Measurements from ENCODE around the gene CAPN10.

Gene CAPN10

DNA sequence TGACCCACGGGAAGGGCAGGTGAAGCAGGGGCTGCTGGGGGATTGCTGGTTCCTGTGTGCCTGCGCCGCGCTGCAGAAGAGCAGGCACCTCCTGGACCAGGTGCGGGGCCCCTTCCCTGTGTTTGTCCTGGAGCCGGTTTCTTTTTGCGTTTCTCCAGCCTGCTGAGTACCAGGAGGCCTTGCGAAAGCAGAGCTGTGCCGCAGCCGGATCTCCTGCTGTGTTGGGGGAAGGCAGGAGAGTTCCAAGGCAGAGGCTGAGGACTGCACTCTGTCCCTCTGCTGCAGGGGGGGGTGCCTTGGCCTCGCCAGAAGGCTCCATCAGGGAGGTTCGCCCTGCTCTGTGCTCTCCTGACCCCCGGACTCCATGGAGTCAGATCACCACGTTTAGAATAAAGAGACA lies 2.8 kb downstream of the CAPN10 start:
- DNase-seq (ENCODE audit: low spot score): no peak

DNA sequence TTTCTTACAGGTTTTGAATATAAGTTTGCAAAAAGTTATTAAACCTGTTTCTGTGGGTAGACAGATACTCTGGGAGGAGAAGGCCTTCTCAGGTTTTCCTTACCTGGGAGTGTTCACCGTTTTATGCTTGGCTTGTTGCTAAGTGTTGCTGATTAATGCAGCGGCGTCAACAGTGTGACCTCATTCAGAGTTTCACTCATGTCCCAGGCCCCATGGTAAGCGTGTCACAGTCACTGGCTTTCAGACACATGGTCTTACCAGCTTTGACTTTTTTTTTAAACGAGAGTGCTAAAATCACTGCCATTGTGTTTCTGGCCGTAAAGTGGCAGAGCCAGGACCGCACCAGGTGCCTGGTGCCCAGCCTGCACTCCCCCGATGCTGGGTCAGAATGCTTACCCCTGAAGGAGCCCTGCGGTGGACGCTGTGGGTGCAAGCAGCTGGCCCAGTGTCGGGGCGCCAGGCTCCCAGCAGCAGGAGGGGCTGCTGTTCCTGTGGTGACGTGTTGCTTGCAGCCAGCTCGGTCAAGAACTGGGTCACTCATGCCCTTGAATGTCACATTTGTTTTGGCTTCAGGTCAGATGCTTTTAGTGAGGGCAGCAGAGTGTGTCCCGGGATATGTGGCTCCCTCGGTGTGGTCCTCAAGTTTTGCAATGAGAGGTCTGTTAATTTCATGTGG lies 3.5 kb downstream of the CAPN10 start:
- no peak for DNase-seq (ENCODE audit: low spot score)

DNA sequence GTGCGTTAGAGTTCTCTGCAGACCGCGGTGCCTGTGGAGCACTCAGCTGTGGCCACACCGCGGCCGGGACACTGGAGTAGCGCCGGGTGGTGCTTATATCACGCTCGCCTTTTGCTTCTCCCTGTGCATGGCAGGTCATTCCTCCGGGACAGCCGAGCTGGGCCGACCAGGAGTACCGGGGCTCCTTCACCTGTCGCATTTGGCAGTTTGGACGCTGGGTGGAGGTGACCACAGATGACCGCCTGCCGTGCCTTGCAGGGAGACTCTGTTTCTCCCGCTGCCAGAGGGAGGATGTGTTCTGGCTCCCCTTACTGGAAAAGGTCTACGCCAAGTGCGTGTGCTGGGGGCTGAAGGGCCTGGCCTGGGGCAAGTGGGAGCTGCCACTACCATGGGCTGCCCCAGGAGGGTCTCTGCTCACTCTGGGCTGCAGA lies 4.2 kb downstream of the CAPN10 start:
- DNase-seq (ENCODE audit: low spot score): no peak

DNA sequence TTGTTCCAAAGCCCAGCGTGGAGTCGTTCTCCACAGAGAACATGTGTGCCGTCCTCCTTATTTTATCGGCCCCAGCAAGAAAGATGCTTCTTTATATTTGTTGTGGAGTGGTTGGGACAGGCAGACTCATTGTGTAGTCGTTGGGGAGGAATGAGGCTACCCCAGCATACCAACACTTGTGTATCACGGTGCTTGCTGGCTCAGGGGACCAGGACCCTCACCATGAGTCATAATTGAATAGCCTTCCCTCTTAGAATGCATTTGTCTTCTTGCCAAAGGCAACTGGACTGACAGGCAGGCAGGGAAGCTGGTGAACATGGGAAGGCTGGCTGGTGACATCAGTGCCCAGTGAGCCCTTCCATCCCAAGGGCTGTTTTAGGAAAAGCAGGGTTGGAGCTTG lies 4.7 kb downstream of the CAPN10 start:
- DNase-seq (ENCODE audit: low spot score): no peak

DNA sequence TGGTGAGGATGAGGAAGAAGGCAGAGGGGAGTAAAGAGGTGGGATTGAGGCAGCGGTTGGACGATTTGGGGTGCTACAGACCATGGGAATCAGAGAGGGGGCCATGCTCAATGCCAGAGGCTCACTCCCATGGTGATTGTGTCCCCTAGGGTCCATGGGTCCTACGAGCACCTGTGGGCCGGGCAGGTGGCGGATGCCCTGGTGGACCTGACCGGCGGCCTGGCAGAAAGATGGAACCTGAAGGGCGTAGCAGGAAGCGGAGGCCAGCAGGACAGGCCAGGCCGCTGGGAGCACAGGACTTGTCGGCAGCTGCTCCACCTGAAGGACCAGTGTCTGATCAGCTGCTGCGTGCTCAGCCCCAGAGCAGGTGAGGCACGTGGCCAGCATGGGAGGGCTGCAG lies 5.2 kb downstream of the CAPN10 start:
- DNase-seq (ENCODE audit: low spot score): no peak

DNA sequence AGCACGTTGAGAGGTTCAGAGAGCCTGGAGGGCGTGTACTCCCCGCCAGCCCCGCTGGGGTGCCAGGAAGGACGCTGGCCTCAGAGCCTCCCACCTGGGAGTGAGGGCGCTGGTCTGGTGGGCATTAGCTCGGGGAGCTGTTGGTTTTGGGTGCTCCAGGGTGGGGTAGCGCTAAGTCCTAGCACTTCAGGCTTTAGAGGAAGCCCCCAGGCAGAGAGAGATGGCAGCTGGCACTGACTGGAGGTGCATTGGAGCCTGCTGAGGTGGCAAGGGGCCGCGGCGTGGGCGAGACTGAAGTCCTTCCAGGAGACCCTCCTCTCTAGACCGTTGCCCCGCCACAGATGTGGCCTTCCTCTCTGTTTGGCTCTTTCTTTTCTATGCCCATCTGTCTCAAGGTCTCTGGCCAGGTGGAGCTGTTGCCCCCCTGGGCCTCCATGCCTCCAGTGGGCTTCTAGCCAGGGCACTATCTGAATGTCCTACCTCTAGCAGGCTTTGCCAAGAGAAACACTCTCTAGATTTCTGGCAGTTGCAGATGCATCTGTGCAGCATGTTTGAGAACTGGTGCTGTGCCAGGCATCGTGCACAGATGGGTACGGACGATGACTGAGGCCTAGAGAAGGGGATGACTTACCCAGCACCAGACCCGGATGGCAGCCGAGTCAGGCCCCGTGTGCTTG lies 6.6 kb downstream of the CAPN10 start:
- DNase-seq (ENCODE audit: low spot score): no peak

DNA sequence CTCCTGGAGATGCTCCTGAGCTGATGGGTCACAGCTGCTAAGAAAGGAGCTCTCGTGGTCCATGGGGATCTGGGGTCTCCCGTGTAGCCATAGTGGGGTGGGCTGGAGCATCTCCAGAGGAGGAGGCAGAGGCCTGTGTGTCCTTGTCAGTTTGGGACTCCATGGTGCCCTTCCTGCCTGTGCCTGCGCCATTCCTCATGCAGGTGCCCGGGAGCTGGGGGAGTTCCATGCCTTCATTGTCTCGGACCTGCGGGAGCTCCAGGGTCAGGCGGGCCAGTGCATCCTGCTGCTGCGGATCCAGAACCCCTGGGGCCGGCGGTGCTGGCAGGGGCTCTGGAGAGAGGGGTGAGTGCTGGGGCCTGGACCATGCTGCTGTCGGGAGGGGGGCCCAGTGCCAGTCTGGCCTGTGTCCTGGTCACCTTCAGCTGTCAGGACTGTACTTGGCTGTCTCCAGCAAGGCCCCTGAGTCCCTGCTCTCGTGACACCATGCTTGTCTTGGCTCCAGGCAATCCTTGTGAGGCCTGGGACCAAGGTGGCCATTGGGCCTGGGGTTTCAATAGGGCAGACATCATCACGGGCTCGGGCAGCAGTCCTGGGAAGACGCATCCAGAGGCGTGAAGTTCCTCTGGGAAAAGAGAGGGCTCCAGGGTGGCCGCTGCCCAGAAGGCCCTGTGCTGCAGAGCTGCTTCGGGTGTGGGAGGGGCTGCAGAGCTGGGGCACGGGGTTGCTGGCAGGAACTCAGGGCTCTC lies 7.3 kb downstream of the CAPN10 start:
- DNase-seq (ENCODE audit: low spot score): no peak

DNA sequence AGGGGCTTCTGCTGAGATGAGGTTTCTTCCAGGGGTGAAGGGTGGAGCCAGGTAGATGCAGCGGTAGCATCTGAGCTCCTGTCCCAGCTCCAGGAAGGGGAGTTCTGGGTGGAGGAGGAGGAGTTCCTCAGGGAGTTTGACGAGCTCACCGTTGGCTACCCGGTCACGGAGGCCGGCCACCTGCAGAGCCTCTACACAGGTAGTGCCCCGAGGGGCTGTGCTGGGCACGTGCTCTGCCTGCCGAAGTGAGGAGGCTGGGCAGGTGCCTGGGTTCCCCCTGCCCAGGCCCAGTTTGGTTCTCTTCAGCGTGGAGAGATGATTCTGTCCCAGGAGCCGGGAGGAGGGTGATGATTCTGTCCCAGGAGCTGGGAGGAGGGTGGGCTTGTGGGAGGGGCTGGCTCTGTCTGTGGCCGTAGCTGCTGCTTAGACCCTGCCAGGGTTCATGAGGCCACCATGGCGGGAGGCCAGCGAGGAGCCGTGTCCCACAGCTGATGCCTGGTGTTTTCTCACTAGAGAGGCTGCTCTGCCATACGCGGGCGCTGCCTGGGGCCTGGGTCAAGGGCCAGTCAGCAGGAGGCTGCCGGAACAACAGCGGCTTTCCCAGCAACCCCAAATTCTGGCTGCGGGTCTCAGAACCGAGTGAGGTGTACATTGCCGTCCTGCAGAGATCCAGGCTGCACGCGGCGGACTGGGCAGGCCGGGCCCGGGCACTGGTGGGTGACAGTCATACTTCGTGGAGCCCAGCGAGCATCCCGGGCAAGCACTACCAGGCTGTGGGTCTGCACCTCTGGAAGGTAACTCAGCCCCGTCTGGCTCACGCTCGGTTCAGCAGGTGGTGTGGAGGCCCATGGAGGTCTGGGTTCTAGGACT lies 8.2 kb downstream of the CAPN10 start:
- DNase-seq (ENCODE audit: low spot score): no peak

DNA sequence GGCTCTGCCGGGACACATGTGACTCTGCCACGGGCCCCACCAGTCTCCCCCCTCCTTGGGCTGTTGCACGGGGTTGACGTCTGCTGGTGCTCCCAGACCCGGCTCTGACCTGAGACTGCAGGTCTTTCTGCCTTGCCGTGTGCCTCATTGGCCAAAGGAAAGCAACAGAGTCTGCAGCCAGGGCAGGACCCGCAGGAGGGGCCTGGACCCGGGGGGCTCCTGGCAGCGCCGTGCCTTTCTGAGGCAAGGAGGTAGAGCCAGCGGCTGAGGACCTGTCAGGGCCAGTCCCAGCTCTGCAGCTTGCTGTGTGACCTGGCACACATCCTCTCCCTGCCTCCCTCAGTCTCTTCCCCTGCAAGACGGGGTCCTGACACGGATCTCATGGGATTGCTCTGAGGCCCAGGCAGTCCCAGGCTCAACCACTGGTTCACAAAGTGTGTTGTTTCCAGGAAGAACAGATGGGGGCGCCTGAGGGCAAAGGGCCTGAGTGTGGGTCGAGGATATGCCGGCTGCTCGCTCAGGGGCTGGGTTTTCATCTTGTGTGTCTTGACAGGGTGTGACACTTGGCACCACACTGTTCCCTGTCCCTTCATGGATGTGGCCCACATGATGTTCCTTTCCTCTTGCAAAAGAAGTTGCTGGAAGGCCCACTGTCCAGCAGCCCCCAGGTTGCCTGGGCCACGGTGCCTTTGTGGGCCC lies 9.0 kb downstream of the CAPN10 start:
- peak; percentile 29 for DNase-seq (ENCODE audit: low spot score)

DNA sequence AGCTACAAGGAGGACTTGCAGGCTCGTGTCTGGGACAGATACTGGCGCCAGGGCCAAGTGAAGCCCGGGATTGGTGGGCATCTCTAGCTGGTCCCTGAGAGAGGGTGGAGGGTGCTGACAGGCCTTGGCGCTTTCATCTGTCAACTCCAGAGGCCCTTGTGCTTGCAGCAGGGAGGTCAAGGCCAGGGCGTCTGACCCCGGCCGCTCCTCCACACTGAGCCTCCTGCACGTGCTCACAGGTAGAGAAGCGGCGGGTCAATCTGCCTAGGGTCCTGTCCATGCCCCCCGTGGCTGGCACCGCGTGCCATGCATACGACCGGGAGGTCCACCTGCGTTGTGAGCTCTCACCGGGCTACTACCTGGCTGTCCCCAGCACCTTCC lies 9.5 kb downstream of the CAPN10 start:
- DNase-seq (ENCODE audit: low spot score): no peak

DNA sequence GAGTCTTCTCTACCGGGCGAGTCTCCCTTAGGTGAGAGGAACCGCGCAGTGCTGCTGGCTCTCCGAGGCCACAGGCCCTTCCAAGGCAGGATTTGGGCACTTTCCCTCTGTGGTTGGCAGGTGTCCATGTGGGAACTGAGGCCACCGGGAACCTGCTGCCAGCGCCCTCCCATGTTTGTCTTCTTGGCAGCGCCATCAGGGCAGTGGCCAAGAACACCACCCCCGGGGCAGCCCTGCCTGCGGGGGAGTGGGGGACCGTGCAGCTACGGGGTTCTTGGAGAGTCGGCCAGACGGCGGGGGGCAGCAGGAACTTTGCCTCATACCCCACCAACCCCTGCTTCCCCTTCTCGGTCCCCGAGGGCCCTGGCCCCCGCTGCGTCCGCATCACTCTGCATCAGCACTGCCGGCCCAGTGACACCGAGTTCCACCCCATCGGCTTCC lies 10.0 kb downstream of the CAPN10 start:
- no peak for DNase-seq (ENCODE audit: low spot score)

DNA sequence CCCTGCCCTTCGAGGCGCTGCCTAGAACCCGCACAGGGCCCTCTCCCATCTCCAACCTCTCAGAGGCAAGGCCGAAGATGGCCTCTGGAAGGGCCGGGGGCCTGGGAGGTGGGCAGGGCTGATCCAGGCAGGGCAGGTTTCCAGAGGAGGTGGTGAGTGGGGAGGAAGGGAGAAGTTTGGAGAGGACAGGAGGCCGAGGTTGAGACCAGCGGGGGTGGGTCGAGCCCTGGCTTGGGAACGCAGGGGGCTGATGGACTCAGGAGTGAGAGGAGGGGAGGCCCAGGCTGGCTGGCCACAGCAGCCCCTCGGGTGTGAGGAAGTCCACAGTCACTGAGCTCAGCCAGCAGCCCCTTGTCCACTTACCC lies 10.5 kb downstream of the CAPN10 start:
- no peak for DNase-seq (ENCODE audit: low spot score)

DNA sequence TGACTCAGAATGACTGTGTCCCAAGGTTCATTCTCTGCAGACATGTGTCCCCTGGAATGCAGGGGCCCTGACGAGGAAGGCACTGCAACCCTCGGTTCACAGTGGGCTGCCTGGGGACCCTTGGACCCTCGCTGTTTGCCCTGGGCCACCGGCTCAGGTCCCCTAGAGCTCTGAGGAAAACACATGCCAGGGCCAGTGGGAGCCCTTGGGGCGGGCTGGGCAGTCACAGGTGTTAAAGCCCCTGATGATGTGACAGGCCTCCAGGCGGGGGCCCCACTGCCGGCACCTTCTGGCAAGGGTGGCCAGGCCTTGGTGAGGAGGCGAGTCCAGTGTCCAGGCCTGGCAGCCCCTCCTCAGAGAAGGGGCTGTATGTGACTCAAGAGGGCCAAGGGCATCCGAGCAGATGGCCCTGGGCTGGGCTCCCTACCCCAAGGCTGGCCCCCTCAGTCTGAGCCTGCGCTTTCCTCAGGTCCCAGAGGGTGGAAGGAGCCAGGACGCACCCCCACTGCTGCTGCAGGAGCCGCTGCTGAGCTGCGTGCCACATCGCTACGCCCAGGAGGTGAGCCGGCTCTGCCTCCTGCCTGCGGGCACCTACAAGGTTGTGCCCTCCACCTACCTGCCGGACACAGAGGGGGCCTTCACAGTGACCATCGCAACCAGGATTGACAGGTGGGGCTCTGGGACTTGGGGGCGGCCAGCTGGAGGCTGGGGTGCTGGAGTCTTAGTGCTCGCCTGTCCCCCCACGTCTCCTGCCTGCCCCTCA lies 11.1 kb downstream of the CAPN10 start:
- DNase-seq (ENCODE audit: low spot score): no peak

DNA sequence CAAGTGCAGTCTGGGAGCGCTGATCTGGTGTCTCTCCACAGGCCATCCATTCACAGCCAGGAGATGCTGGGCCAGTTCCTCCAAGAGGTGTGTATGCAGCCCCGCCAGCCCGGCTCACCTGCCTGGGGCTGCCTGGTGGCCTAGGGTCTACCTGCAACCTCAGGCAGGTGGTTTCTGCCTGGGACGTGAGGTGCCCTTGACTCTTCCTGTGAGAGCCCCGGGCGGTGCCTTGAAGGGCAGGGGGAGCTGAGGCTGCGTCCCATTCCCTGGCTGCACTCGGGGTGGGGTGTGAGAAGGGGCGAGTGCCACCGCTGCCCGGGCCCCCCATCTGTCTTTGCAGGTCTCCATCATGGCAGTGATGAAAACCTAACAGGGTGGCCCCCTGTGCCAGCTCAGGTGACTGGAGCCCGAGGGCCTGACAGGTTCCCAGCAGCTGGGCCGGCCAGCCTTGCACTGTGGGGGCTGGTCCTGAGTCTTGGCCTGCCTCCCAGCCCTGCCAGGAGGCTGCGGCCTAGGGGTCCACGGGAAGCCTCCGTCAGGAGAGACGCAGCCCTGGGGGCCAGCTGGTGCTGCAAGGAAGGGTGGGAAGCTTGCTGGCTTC lies 11.9 kb downstream of the CAPN10 start:
- no peak for DNase-seq (ENCODE audit: low spot score)

DNA sequence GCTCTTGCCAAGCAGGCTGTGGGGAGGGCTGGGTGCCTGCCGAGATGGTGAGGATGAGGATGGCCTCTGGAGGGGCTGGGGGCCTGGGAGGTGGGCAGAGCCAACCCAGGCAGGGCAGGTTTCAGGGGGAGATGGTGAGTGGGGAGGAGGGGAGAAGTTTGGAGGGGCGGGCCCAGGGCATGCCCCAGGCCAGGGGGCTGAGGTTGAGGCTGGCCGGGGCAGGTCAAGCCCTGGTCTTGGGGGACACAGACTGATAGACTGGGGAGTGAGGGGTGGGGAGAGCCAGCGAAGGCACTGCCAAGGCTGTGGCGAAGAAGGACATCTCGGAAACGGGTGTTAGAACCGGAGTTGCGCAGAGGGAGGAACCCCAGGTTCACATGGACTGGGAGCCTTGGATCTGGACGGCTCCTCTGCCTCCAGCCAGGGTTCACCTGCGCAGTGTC lies 12.6 kb downstream of the CAPN10 start:
- no peak for DNase-seq (ENCODE audit: low spot score)

DNA sequence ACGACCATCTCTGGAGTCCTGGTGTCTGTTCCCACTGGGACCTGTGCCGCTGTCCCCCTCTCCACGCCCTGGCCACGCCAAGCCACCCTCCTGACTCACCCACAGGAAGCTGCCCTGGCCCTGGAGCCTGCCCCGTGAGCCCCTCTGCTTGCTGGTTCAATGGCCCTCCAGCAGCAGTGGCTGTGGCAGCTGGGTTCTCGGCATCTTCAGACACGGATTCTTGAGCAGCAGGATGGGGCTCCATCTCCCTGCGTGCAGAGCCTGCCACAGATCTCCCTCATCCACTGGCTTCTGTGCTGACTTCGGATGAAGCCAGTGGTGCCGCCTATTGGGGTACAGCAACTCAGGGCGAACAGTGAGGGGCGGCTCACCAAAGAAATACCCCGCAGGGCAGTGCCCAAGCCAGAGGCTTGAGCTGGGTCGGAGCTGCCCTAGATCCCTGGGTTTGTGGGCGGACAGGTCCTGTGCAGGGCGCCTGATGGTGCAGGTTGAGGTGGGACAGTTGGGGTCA lies 14.0 kb downstream of the CAPN10 start:
- DNase-seq (ENCODE audit: low spot score): no peak

DNA sequence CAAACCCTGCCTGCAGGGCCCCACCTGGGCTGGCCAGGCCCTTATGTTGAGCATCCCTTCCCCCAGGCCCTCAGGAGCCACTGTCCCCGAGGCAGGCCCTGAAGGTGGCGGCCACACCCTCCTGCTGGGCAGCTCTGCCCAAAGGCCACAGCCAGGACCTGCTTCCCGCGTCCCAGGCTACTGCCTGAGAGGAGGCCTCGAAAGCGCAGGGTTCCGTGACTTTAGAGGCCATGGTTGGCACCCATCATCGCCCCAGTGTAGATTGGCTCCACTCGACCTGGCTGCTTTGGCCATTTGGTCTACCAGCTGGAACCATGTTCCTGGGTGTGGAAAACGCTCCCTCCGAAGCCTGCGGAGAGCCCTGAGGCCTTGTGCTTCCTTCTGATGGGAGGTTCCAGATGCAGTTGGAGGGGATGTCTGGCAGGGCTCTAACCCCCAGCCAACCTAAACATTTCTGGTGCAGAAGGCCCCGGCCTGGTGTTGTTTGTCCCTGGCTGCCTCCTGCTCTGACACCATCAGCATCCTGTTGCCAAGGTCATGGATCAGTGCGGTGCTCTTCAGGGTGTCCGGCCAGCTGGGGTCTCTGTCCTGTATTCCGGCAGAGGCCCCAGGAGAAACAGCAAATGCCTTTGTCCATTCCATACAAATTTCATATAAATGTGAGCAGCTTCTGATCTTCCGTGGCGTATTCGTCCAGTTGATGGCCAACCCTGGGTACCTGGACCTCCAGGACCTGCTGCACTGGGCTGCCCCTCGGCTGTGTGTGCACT lies 14.7 kb downstream of the CAPN10 start:
- no peak for DNase-seq (ENCODE audit: low spot score)

DNA sequence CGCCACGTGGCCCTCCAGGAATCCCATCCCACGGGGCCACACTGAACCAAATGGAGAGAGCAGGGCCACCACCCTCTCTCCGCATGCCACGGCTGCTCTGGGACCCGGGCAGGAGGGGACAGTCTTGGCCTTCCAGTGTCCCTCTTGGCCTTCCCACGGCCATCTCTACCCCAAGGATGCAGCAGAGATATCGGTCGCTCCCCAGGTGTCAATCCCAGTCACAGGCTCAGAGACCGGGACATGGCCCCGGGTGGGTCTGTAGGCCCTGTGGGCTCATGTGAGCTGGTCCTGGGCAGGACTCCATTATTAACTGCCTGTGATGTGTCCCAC lies 15.3 kb downstream of the CAPN10 start:
- DNase-seq (ENCODE audit: low spot score): no peak

DNA sequence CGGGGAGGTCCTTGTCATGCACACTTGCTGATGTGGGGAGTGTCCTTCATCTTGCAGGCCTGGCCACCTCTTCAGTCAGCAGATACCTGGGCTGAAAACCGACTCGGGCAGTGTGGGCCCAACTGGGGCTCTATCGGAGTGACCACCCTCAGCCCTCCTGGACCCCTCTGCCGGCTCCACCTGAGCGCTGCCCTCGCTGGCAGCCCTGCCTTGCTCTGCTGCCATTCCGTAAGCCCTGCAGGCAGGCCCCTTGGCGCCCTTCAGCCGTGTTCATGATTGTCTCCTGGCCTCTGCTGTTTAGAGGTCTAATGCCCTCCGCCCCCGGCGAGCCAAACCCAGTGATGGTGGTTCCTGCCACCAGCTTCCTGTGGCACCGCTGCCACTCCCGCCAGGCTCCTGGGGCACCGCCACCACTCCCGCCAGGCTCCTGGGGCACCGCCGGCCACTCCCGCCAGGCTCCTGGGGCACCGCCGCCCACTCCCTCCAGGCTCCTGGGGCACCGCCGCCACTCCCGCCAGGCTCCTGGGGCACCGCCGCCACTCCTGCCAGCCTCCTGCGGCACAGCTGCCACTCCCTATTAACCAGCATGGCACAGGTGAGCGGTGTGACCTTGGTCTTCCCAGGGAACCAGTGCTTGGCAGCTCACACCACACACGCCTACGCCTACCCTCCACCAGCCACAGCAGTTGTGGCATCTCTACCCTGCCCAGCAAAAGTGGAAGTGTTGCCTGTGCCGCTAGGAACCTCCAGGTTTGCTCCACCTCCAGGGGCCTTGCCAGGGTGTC lies 15.9 kb downstream of the CAPN10 start:
- DNase-seq (ENCODE audit: low spot score): no peak

All from CD4-positive, alpha-beta T cell treated with Interleukin-6 at 100 ng/mL for 8 hours (primary cell).